HepG2 (cell line): ENCODE results near the gene BRINP1. TPM values are rescaled to one million over a fixed set of nuclear protein-coding genes. Genes with fewer than 3 reads are reported as not detected.

Experiments used
- ATAC-seq: fragments of 200-7000 bp; cut with Tn5 transposase; 3 replicates; pipeline ENCODE4 v1.9.1; 2020; ENCODE audit warnings: mild to moderate bottlenecking, moderate library complexity
- BruUV-seq: library from RNA; stranded (reverse); fragments of 400-500 nt; replicated peaks from 2 replicates; lab custom pipeline; 2021; lab: Mats Ljungman, UMichigan
- CTCF ChIA-PET: fragments of 300-600 bp; formaldehyde crosslinking; extraction: SDS; loops from one replicate; lab custom pipeline; 2021; ENCODE audit warnings: low total read pairs, inconsistent platforms, low intra/inter-chr PET ratio; lab: Yijun Ruan, JAX
- POLR2A ChIA-PET: fragments of 350-600 bp; sonication (Branson Sonifier 250); formaldehyde crosslinking; loops from one replicate; lab custom pipeline; 2020; ENCODE audit warnings: antibody characterized with exemption, inconsistent platforms; lab: Yijun Ruan, JAX
- DNase-seq: peaks from one replicate; pipeline ENCODE4 v3.0.0-alpha.2; 2015; ENCODE audit warnings: low spot score
- FAIRE-seq: peaks from 3 replicates; lab custom pipeline; 2011; peaks lifted over from hg19 to GRCh38; lab: Jason Lieb, UNC
- H2AFZ ChIP-seq: one replicate; pipeline ENCODE4 v1.6.1; 2011; ENCODE audit warnings: low read length, inconsistent platforms
- H3K27ac ChIP-seq: fragments of 300-600 bp; 3 replicates; pipeline ENCODE4 v1.8.0; 2011; ENCODE audit warnings: mixed run types, mild to moderate bottlenecking, mixed read lengths, low read length, inconsistent platforms; ENCODE audit not compliant: insufficient read depth; ENCODE audit errors: extremely low read length
- H3K27me3 ChIP-seq, 2 experiments: fragments of 200-600 bp in 1 of 2; 2 replicates in 1 of 2; 3 replicates in 1 of 2; pipeline versions ENCODE4 v1.6.0 to v1.8.0; 2011; ENCODE audit warnings: low read length in 2 of 2, mild to moderate bottlenecking in 2 of 2, moderate library complexity in 2 of 2, inconsistent platforms in 1 of 2; ENCODE audit not compliant: insufficient read depth in 2 of 2, control insufficient read depth in 1 of 2
- H3K36me3 ChIP-seq, 2 experiments: fragments of 200-600 bp in 1 of 2; replicated peaks in 1 of 2; 2 replicates in 1 of 2; 3 replicates in 1 of 2; pipeline versions ENCODE4 v1.5.1 to v1.8.0; 2011; ENCODE audit warnings: low read length in 2 of 2, inconsistent platforms in 1 of 2; ENCODE audit not compliant: insufficient read depth in 2 of 2, control insufficient read depth in 1 of 2
- H3K4me1 ChIP-seq: 2 replicates; pipeline ENCODE4 v1.5.1; 2012; ENCODE audit warnings: low read length, inconsistent platforms; ENCODE audit not compliant: insufficient read depth
- H3K4me2 ChIP-seq: 2 replicates; pipeline ENCODE4 v1.6.0; 2011; ENCODE audit warnings: low read depth, low read length, inconsistent platforms
- H3K4me3 ChIP-seq, 3 experiments: fragments of 200-600 bp in 1 of 3; sonication (generic), shearing (Covaris generic) in 1 of 3; replicated peaks in 1 of 3; 2 replicates each; pipeline ENCODE4 v1.5.1; 2011 to 2016; ENCODE audit warnings: low read length in 3 of 3, inconsistent platforms in 2 of 3, low read depth in 2 of 3, mild to moderate bottlenecking in 2 of 3, control low read depth in 1 of 3, mixed read lengths in 1 of 3; ENCODE audit not compliant: insufficient read depth in 1 of 3
- H3K79me2 ChIP-seq: one replicate; pipeline ENCODE4 v1.6.1; 2011; ENCODE audit warnings: low read length, inconsistent platforms; ENCODE audit not compliant: insufficient read depth
- H3K9ac ChIP-seq: 2 replicates; pipeline ENCODE4 v1.6.0; 2011; ENCODE audit warnings: mild to moderate bottlenecking, low read depth, low read length, inconsistent platforms; ENCODE audit not compliant: insufficient read depth
- H3K9me3 ChIP-seq: 2 replicates; pipeline ENCODE4 v1.5.1; 2012; ENCODE audit warnings: mild to moderate bottlenecking, low read length
- H4K20me1 ChIP-seq: 2 replicates; pipeline ENCODE4 v1.6.0; 2011; ENCODE audit warnings: inconsistent platforms, mild to moderate bottlenecking, low read length, moderate library complexity; ENCODE audit not compliant: insufficient read depth
- ATF7 ChIP-seq, 2 experiments: fragments of 450-650 bp in 1 of 2; sonication (generic) in 1 of 2; formaldehyde crosslinking in 1 of 2; IDR thresholded peaks; 2 replicates each; pipeline versions ENCODE4 v1.4.0 to v1.6.1; 2016 to 2020; ENCODE audit warnings: antibody characterized with exemption in 1 of 2, mild to moderate bottlenecking in 1 of 2, missing genetic modification reagents in 1 of 2
- BCL6 ChIP-seq: IDR thresholded peaks from 2 replicates; pipeline ENCODE4 v1.6.1; 2016; ENCODE audit warnings: missing genetic modification reagents, missing compliant biosample characterization
- CBX5 ChIP-seq: sonication (generic); formaldehyde crosslinking; IDR thresholded peaks from 2 replicates; pipeline ENCODE4 v1.4.0; 2020; ENCODE audit warnings: missing genetic modification reagents, borderline replicate concordance
- PHF20 ChIP-seq: sonication (generic); formaldehyde crosslinking; IDR thresholded peaks from 2 replicates; pipeline ENCODE4 v1.5.0; 2020; ENCODE audit warnings: mild to moderate bottlenecking, missing genetic modification reagents
- SP4 ChIP-seq: sonication (generic); formaldehyde crosslinking; IDR thresholded peaks from 2 replicates; pipeline ENCODE4 v1.8.1; 2023; ENCODE audit warnings: mild to moderate bottlenecking, missing genetic modification reagents
- SRY ChIP-seq: sonication (generic); formaldehyde crosslinking; IDR thresholded peaks from 2 replicates; pipeline ENCODE4 v1.8.0; 2022; ENCODE audit warnings: mild to moderate bottlenecking, missing genetic modification reagents
- ZKSCAN1 ChIP-seq: fragments of 150-350 bp; IDR thresholded peaks from 2 replicates; pipeline ENCODE4 v1.6.1; 2014; ENCODE audit warnings: low read length
- ZNF556 ChIP-seq: sonication (generic); formaldehyde crosslinking; IDR thresholded peaks from 2 replicates; pipeline ENCODE4 v1.4.0; 2020; ENCODE audit warnings: mild to moderate bottlenecking, missing genetic modification reagents, borderline replicate concordance
- WGBS: methylation state at CpG from one replicate; pipeline ENCODE4 v1.1.6; 2017; ENCODE audit warnings: low lambda C conversion rate; 5-methylcytosine and 5-hydroxymethylcytosine counted together
- in situ Hi-C: cut with HindIII; loops from 2 replicates; pipeline ENCODE4 v1.10.0; 2017; ENCODE audit warnings: low pct_unique_long_range_greater_than_20kb; ENCODE audit not compliant: extremely low pct_ligation_motif_present
- intact Hi-C: fragments of 100-400 bp; cut with micrococcal nuclease; formaldehyde crosslinking; loops from one replicate; pipeline ENCODE4 v1.10.0; 2022; ENCODE audit not compliant: unreplicated experiment
- polyA plus RNA-seq, 8 experiments: library from polyadenylated mRNA; depleted of rRNA in 3 of 8; stranded (reverse) in 7 of 8; unstranded in 1 of 8; fragments of >200 nt; fragmentation: Illumina TruSeq in 4 of 8; extraction: Trizol in 4 of 8; gene quantifications; 2 replicates each; pipeline versions ENCODE4 v1.2.1 to v1.2.3, GENCODE V29; 2011 to 2016; ENCODE audit warnings: low read depth in 4 of 8, missing spikeins in 1 of 8, mixed read lengths in 1 of 8; ENCODE audit not compliant: insufficient read depth in 1 of 8
- total RNA-seq, 5 experiments: library from RNA; depleted of rRNA; stranded (reverse); fragments of >200 nt; fragmentation: Illumina TruSeq; extraction: Trizol; gene quantifications; 2 replicates each; pipeline ENCODE4 v1.2.3, GENCODE V29; 2016; ENCODE audit warnings: low read depth in 1 of 5
- TF ChIP-seq, protein P1 (sequence below): sonication (generic); formaldehyde crosslinking; IDR thresholded peaks from 2 replicates; pipeline ENCODE4 v1.5.1; 2020; ENCODE audit warnings: mild to moderate bottlenecking, missing genetic modification reagents
- TF ChIP-seq, protein P2 (sequence below): sonication (generic); formaldehyde crosslinking; IDR thresholded peaks from 2 replicates; pipeline ENCODE4 v1.9.0; 2021; ENCODE audit warnings: missing genetic modification reagents, borderline replicate concordance
- TF ChIP-seq, protein P3 (sequence below): sonication (generic); formaldehyde crosslinking; IDR thresholded peaks from 2 replicates; pipeline ENCODE4 v1.8.1; 2023; ENCODE audit warnings: mild to moderate bottlenecking, inconsistent platforms, moderate library complexity, missing genetic modification reagents, borderline replicate concordance

BRINP1 gene
- total and polyA plus RNA-seq, 2 of the 13 experiments (the other 11 are each of a cell fraction or from before 2014, with no cell fraction given) = not detected

GRCh38 chr9:119298076-119298853, 71.0 kb downstream of the BRINP1 start:
- ChIA-PET POLR2A (no interaction called here), CTCF (no interaction called here)
- in situ Hi-C loops = no loop called here
- no peaks in the 10 kb centered on the region for H3K9me3 ChIP-seq
- no peak overlapping the region for H3K27ac ChIP-seq
- no peak overlapping the region for H3K9ac ChIP-seq
- no peak overlapping the region for H3K4me3 ChIP-seq
- no peak overlapping the region for H3K4me2 ChIP-seq
- BruUV-seq = no TSS peak
- FAIRE-seq = no peak
- no peak overlapping the region for H2AFZ ChIP-seq
- no peaks in the 10 kb centered on the region for H3K27me3 ChIP-seq
- no peak for ATAC-seq
- no peaks in the 10 kb centered on the region for H4K20me1 ChIP-seq
- no peaks in the 10 kb centered on the region for H3K4me1 ChIP-seq
- DNase-seq = no peak
- H3K36me3 ChIP-seq = no peaks in the 10 kb centered on the region
- 6% methylated on average over 3 of the region's 3 CpGs for WGBS
- no peak for TF ChIP-seq CBX5
- TF ChIP-seq, protein P1, sequence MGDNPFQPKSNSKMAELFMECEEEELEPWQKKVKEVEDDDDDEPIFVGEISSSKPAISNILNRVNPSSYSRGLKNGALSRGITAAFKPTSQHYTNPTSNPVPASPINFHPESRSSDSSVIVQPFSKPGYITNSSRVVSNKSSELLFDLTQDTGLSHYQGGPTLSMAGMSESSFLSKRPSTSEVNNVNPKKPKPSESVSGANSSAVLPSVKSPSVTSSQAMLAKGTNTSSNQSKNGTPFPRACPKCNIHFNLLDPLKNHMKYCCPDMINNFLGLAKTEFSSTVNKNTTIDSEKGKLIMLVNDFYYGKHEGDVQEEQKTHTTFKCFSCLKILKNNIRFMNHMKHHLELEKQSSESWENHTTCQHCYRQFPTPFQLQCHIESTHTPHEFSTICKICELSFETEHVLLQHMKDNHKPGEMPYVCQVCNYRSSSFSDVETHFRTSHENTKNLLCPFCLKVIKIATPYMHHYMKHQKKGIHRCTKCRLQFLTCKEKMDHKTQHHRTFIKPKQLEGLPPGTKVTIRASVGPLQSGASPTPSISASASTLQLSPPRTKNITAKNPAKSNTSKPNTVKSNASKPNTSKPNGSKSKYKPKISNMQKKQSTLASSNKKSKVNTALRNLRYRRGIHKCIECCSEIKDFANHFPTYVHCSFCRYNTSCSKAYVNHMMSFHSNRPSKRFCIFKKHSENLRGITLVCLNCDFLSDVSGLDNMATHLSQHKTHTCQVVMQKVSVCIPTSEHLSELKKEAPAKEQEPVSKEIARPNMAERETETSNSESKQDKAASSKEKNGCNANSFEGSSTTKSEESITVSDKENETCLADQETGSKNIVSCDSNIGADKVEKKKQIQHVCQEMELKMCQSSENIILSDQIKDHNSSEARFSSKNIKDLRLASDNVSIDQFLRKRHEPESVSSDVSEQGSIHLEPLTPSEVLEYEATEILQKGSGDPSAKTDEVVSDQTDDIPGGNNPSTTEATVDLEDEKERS (CRISPR knock-in tag) = no peak
- TF ChIP-seq PHF20 (CRISPR knock-in tag) = no peak
- TF ChIP-seq, protein P2, sequence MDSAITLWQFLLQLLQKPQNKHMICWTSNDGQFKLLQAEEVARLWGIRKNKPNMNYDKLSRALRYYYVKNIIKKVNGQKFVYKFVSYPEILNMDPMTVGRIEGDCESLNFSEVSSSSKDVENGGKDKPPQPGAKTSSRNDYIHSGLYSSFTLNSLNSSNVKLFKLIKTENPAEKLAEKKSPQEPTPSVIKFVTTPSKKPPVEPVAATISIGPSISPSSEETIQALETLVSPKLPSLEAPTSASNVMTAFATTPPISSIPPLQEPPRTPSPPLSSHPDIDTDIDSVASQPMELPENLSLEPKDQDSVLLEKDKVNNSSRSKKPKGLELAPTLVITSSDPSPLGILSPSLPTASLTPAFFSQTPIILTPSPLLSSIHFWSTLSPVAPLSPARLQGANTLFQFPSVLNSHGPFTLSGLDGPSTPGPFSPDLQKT = no peak
- no peak for TF ChIP-seq BCL6 (CRISPR knock-in tag)
- TF ChIP-seq SP4 (CRISPR knock-in tag) = no peak
- TF ChIP-seq SRY (CRISPR knock-in tag) = no peak
- no peak for TF ChIP-seq ZNF556 (CRISPR knock-in tag)
- no peak for TF ChIP-seq ATF7 (IDR thresholded peaks at IDR 0.05)
- no peak for TF ChIP-seq ATF7 (CRISPR knock-in tag; IDR thresholded peaks at IDR 0.05)
- TF ChIP-seq, protein P3, sequence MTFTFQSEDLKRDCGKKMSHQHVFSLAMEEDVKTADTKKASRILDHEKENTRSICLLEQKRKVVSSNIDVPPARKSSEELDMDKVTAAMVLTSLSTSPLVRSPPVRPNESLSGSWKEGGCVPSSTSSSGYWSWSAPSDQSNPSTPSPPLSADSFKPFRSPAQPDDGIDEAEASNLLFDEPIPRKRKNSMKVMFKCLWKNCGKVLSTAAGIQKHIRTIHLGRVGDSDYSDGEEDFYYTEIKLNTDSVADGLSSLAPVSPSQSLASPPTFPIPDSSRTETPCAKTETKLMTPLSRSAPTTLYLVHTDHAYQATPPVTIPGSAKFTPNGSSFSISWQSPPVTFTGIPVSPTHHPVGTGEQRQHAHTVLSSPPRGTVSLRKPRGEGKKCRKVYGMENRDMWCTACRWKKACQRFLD (CRISPR knock-in tag) = no peak
- no peak for TF ChIP-seq ZKSCAN1
- H3K79me2 ChIP-seq = no peaks in the 10 kb centered on the region
- intact Hi-C loops = no loop called here
